ENCODE measurements around the gene VDAC1. TPM values are rescaled to one million over a fixed set of nuclear protein-coding genes. Genes with fewer than 3 reads are reported as not detected.

VDAC1 gene
- total RNA-seq, 4 donors from 2014 or later, result 84.4 to 121 (median 112) TPM

- no peak for TF ChIP-seq CTCF (IDR thresholded peaks at IDR 0.05; ENCODE audit: low read depth)
These were observed 29.6 kb upstream of the VDAC1 start for GRCh38 chr5:134034326-134034725.

- no peak for TF ChIP-seq CTCF (IDR thresholded peaks at IDR 0.05; ENCODE audit: low read depth)
These were observed 24.4 kb upstream of the VDAC1 start for GRCh38 chr5:134029156-134029555.

- TF ChIP-seq CTCF (IDR thresholded peaks at IDR 0.05; ENCODE audit: low read depth), result no peak
These were observed 23.7 kb upstream of the VDAC1 start for GRCh38 chr5:134028496-134028895.

GRCh38 chr5:134027288-134027615 lies 22.5 kb upstream of the VDAC1 start:
- TF ChIP-seq CTCF (IDR thresholded peaks at IDR 0.05; ENCODE audit: low read depth), result no peak

- TF ChIP-seq CTCF (IDR thresholded peaks at IDR 0.05; ENCODE audit: low read depth), result no peak
These were observed 21.9 kb upstream of the VDAC1 start for GRCh38 chr5:134026521-134027287.

GRCh38 chr5:134025786-134026185 lies 21.0 kb upstream of the VDAC1 start:
- TF ChIP-seq CTCF (IDR thresholded peaks at IDR 0.05; ENCODE audit: low read depth), result no peak

GRCh38 chr5:134024811-134025210 lies 20.0 kb upstream of the VDAC1 start:
- no peak for TF ChIP-seq CTCF (IDR thresholded peaks at IDR 0.05; ENCODE audit: low read depth)
